GM04504 (cell line): Measurements from ENCODE around the gene NDC80.

ENCODE experiments used
- DNase-seq: peaks from one replicate; pipeline ENCODE4 v3.0.0-alpha.2; 2012; ENCODE audit warnings: low read depth

The NDC80 gene

GRCh38 chr18:2559249-2559648 lies 12.1 kb upstream of the NDC80 start:
- DNase-seq = no peak

GRCh38 chr18:2564373-2564772 lies 7.0 kb upstream of the NDC80 start:
- DNase-seq = no peak

DNA sequence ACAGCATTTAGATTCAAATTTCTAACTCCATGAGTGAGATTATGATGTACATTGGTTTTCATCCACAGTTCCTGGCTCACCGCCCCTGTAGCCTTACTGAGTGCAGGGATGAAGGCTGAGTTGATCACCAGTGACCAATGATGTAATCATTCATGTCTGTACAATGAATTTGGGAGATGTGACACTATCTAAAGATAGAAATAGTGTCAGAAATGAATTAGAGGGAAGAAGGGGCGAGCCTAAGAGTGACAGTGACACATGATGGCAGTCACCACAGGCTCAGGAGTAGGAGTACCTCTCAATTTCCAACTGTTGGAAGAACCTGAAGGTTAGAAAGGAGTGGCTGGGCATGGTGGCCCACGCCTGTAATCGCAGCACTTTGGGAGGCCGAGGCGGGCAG lies 3.2 kb upstream of the NDC80 start:
- no peak for DNase-seq

DNA sequence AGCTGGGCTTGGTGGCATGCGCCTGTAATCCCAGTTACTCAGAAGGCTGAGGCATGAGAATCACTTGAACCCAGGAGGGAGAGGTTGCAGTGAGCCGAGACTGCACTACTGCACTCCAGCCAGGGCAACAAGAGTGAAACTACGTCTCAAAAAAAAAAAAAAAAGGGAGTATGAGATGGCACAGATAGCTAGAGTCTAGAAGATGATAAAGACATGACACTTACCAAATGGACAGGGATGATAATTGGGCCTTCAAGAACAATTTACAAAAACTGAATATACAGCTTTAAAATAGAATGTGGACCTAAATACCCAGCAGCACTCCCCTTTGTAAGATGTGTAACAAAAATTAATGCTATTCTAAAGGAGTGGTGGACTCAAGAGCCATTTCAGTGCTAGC lies 2.8 kb upstream of the NDC80 start:
- no peak for DNase-seq

DNA sequence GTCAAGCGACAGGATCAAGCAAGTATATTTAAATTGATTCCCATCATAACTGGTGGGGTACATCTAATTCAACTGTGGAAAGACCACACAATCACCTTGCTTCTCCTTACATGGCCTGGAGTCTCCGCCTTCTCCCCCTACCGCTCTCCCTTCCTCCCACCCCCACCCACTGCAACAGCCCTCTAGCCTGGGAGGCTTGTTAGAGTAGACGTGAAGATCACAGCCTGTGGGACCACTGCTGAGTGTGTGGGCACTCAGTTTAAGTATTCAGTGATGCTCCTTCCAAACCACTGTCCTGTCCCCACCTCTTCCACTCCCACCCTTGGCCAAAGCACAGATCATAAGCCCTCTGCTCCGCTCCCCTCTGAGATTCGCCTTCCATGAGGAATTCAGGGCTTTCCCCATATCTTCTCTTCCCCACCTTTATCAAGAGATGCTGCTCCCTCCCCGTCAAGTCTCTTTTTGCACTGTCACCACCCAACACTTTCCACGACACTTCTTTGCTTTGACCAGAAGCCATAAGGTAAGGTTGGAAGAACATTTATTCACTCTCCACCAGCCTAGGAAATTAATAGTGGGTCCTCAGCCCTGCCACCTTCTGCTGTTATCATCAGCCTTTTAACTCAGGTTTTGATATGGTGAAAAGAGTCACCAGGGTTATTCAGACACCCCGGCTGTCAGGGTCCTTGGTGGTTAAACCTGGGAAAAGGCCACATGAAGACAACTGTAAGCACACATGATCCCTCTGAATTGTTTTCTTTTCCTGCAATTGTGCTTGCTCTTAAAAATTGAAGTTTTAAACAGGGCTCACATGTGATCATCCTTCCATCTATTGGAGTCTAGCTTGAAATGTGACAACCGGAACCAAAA lies 1.8 kb upstream of the NDC80 start:
- DNase-seq = no peak

DNA sequence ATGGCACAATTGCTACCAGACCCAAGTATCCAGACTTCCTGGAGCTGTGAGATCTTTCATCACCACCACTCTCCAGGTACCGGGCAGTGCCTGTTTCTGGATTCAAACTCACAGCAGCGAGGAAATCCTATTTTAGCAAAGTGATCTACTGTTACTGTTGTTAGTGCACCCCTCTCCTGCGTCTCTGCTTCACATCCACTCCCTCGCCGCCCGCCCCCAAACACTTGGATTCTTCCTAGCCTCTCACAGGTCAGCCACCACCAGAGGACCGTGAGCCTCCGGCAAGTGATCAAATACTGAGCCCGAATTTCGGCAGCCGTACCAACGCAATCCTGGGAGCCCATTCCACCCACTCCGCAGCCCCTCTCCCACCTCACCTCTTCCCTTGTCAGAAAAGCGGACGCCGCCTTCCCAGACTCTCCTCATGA lies 571 bp upstream of the NDC80 start:
- DNase-seq = peak; percentile 42

DNA sequence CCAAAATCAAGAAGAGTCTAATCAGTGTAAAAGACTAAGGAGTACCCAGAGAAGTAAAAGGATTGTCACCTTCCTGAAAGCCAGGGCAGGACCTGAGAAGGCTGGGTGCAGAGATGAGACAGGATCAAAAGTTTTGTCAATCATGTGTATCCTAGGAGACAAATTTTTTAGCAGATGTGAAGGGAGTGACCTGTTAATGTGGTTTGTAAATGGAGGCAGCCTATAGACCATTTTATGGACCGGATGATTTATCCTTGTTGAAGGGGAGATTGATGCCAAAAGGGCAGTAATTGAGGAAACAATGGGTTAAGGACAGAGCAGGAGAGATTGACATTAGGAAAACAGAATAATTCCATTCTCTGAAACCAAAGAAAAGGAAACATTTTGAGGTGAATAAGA lies 813 bp downstream of the NDC80 start:
- DNase-seq = no peak

- no peak for DNase-seq
Measured at GRCh38 chr18:2572892-2573291, 1.5 kb downstream of the NDC80 start.

DNA sequence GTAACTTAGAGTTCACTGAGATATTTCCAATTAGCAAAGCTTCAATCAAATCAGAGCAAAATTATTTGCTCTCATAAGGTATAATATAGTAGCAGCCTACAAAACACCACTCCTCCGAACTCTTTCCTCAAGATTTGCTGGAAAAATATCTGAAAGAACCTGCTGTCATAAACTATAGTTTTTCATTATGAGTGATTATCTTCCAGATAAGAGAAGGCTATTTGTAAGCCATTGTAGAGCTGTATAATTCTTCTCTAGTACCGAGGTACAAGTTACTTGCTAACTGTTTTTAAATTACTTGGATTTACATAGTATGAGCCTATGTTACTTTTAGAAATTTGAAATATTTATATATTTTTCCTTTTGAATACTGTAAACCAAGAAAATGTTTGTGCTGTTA lies 2.1 kb downstream of the NDC80 start:
- no peak for DNase-seq

DNA sequence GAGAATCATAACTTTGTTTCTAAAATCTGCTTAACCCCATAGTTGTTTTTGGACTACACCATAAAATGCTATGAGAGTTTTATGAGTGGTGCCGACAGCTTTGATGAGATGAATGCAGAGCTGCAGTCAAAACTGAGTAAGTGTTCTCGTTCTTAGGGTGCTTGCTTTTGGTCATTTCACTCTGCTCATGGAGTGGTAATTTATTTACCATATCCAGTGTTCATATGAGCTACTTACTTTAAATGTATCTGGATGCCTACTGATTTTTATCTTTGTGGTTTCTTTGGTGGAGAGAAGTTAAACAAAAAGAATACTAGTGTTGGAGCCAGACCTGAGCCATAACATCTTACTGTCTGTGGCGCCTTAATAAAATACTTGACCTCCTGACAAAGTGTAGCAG lies 16.4 kb downstream of the NDC80 start:
- no peak for DNase-seq

DNA sequence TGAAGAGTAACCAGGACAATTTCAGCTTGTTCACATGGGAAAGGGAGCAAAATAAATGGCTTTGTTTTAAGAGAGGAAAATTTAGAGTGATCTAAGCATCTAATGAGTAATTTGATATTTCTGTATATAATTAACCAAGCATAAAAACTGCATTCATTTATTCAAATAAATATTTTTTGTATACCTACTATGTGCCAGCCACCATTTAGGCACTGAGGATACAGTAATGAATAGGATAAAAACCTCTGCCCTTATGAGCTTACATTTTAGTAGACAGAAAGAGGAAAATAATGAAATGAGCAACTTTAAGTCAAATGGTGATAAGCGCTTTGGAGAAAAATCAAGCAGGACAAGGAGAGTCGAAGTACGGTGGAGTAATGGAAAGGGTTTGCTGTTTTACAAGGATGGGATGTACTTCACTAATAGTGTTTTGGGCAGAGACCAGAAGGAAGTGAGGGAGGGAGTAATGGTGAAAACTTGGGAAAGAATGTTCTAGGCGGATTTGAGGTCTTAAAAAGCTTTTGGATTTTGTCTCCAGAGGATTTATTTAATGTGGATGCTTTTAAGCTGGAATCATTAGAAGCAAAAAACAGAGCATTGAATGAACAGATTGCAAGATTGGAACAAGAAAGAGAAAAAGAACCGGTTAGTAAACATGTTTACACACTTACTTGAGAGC lies 17.4 kb downstream of the NDC80 start:
- no peak for DNase-seq

GRCh38 chr18:2589345-2590068 lies 18.1 kb downstream of the NDC80 start:
- DNase-seq = no peak

- DNase-seq = no peak
Measured at GRCh38 chr18:2590303-2590702, 18.9 kb downstream of the NDC80 start.

- no peak for DNase-seq
Measured at GRCh38 chr18:2597639-2598038, 26.3 kb downstream of the NDC80 start.

DNA sequence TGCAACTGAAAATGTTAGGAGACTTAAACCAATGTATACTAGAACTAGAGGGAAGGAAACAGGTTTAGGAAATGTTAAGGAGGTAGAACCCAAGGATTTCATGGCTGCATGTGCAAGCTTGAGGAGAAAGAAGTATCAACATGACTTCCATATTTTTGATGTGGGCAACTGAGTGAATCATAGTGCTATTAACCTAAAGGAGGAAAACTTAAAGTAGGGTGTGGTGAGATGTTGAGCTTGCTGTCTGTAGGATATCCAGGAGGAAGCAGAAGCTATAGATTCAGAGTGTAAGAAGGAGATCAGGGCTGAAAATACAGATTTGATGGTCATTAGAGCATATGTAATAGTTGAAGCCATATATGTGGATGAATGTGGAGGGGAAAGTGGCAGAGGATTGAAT lies 31.5 kb downstream of the NDC80 start:
- no peak for DNase-seq

DNA sequence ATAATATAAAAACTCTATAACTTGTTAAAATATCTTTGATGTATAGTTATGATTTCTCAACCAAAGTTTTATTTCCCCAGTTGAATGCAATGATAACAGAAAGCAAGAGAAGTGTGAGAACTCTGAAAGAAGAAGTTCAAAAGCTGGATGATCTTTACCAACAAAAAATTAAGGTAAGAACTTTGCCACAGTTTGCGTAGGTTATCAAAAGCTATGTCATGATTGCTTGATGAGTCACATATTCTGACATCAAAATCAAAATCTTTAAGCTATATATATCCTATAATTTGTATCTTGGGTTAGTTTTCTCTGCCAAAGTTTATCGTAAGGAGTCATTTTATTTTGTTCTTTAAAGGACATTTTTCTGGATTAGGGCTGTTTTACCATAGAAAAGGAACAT lies 35.0 kb downstream of the NDC80 start:
- DNase-seq = no peak

DNA sequence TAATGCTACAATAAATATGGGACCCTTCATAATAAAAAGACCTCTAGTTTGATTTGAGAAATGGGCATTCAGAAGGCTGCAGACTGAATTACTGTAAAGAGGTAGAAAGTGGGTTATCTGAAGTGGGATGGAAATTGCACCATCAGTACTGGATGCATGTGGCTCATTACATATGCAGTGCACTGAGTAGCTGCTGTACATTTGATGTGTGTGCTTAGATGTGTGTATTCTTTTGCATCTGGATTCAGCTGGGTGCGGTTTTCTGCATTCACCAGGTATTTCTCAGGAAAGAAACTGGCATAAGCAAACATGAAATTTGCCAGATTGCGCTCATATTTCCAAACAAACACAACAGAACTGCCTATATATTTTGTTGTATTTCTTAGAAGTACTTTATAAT lies 38.2 kb downstream of the NDC80 start:
- DNase-seq = no peak

GRCh38 chr18:2610549-2610948 lies 39.2 kb downstream of the NDC80 start:
- no peak for DNase-seq

GRCh38 chr18:2612996-2613395 lies 41.6 kb downstream of the NDC80 start:
- DNase-seq = no peak

DNA sequence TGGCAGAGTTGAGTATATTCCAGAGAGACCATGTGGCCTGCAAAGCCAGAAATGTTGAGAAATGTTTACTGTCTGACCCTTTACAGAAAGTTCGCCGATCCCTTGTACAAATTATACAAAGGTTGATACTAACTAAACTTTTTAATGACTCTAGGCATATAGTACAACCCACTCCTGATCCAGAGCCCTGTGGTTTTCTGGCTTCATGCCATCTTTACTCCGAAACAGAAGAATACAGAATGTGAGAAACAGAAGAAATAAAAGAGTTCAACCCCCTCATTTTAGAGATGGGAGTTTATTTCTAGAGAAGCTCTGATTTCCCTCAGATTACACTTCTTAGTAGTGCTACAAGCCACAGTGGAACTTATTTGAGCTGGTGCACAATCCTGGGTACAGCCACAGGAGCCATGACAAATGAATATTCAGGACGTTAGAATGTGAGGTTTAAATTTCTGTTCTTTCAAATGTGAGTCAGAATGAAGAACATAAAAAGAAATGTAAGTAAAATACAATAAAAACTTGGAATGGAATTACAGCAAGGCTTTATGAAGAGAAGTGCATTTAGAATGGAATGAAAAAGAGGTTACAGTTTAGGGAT lies 46.1 kb downstream of the NDC80 start:
- DNase-seq = no peak

- DNase-seq = no peak
Measured at GRCh38 chr18:2618009-2618408, 46.7 kb downstream of the NDC80 start.

- DNase-seq = no peak
Measured at GRCh38 chr18:2625217-2625616, 53.9 kb downstream of the NDC80 start.
